Brain microvascular endothelial cell (primary cell): ENCODE data around the gene CPLANE1.
"Not testable (repeated sequence)": the region's sequence is repeated elsewhere in the genome, so short reads cannot be mapped to it uniquely, and the experiment has no call there.

Experiments used
- DNase-seq: peaks from one replicate; pipeline ENCODE4 v3.0.0-alpha.2; 2020
- H3K27ac ChIP-seq: fragments of 250-450 bp; sonication (Bioruptor Pico); 2 replicates; pipeline ENCODE4 v1.5.1; 2020; ENCODE audit warnings: mild to moderate bottlenecking, moderate library complexity
- H3K27me3 ChIP-seq: fragments of 250-450 bp; sonication (Bioruptor Pico); replicated peaks from 2 replicates; pipeline ENCODE4 v1.5.1; 2020; ENCODE audit warnings: mild to moderate bottlenecking
- H3K36me3 ChIP-seq: fragments of 250-450 bp; sonication (Bioruptor Pico); replicated peaks from 2 replicates; pipeline ENCODE4 v1.5.1; 2020; ENCODE audit warnings: mild to moderate bottlenecking
- H3K4me3 ChIP-seq: 2 replicates; pipeline ENCODE4 v1.5.1; 2011; ENCODE audit warnings: low read depth, mild to moderate bottlenecking, control low read depth, low read length, moderate library complexity
- CTCF ChIP-seq: IDR thresholded peaks from 2 replicates; pipeline ENCODE4 v1.5.1; 2011; ENCODE audit warnings: low read depth, mild to moderate bottlenecking, moderate library complexity, low read length, control low read depth, inconsistent platforms; ENCODE audit errors: missing control alignments
- in situ Hi-C: cut with HindIII; loops from 2 replicates; pipeline ENCODE4 v1.10.0; 2017; ENCODE audit warnings: low sequenced_read_pairs, low pct_ligation_motif_present

The CPLANE1 gene

DNA sequence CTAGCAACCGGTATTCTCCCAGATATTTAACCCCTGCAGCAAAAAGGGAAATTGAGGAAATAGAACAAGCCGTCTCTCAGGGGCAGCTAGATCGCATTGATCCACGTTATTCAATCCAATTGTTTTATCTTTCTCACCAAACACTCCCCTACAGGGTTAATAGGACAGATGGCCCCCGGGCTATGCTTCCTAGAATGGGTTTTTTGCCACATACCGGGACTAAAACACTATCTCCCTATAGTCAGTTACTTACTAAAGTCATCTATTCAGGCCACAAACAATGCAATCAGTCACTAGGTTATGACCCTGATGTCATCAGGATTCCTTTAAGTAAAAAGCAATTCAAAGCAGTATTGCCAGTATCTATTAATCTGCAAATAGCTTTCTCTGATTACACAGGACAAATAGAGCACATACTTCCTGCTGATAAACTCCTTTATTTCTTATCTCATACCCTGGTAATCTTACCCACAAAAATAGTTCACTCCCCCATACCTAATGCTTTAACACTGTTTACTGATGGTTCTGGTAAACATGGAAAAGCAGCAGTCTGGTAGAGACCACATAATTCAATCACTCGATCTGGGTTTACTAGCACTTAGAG is 159.0 kb downstream of the CPLANE1 start:
- in situ Hi-C loops = no loop called here
- Histone ChIP-seq H3K27me3 (no peaks in the 10 kb centered on the region), H3K27ac (no peak overlapping the region), H3K36me3 (no peaks in the 10 kb centered on the region), H3K4me3 (no peak overlapping the region)
- no peak for TF ChIP-seq CTCF
- DNase-seq = no peak

- in situ Hi-C loops = no loop called here
- DNase-seq = no peak
- H3K4me3 ChIP-seq = no peak overlapping the region
- no peak overlapping the region for H3K27ac ChIP-seq
- no peaks in the 10 kb centered on the region for H3K36me3 ChIP-seq
- no peaks in the 10 kb centered on the region for H3K27me3 ChIP-seq
- no peak for TF ChIP-seq CTCF
These were observed 161.2 kb downstream of the CPLANE1 start for GRCh38 chr5:37088009-37088408.

GRCh38 chr5:37086466-37087173 is 162.6 kb downstream of the CPLANE1 start:
- H3K27me3 ChIP-seq = no peaks in the 10 kb centered on the region
- in situ Hi-C loops = no loop called here
- TF ChIP-seq CTCF = no peak
- DNase-seq = peak; percentile 71
- peak overlapping the region; percentile 4 for H3K27ac ChIP-seq
- H3K4me3 ChIP-seq = no peak overlapping the region
- no peaks in the 10 kb centered on the region for H3K36me3 ChIP-seq

GRCh38 chr5:37086026-37086425 is 163.2 kb downstream of the CPLANE1 start:
- DNase-seq, H3K4me3 ChIP-seq, in situ Hi-C loops, H3K27ac ChIP-seq, H3K36me3 ChIP-seq, H3K27me3 ChIP-seq: not testable (repeated sequence)

DNA sequence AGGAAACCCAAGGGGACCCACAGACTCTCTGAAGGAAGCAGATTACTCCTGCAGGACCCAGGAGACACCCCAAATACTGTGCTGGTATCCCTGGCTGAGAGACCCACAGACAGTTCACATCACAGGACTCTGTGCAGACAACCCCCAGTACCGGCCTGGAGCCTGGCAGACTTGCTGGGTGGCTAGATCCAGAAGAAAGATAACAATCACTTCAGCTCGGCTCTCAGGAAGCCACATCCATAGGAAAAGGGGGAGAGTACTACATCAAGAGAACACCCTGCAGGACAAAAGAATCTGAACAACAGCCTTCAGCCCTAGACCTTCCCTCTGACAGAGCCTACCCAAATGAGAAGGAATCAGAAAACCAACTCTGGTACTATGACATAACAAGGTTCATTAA is 166.2 kb downstream of the CPLANE1 start:
- H3K27ac ChIP-seq, H3K4me3 ChIP-seq, in situ Hi-C loops, H3K36me3 ChIP-seq, DNase-seq, H3K27me3 ChIP-seq: not testable (repeated sequence)

- no peak for DNase-seq
- H3K27ac ChIP-seq = no peak overlapping the region
- no peak overlapping the region for H3K4me3 ChIP-seq
- H3K27me3 ChIP-seq = no peaks in the 10 kb centered on the region
- TF ChIP-seq CTCF = no peak
- in situ Hi-C loops = no loop called here
- peaks cover 3% of the 10 kb centered on the region for H3K36me3 ChIP-seq
These were observed 168.5 kb downstream of the CPLANE1 start for GRCh38 chr5:37080697-37081096.

GRCh38 chr5:37077146-37077545 is 172.0 kb downstream of the CPLANE1 start:
- DNase-seq = no peak
- Histone ChIP-seq H3K27ac (no peak overlapping the region), H3K36me3 (peaks cover 3% of the 10 kb centered on the region), H3K27me3 (no peaks in the 10 kb centered on the region), H3K4me3 (no peak overlapping the region)
- in situ Hi-C loops = no loop called here
- TF ChIP-seq CTCF = no peak
